Left lung (tissue), 10 donors: ENCODE results near the gene ACBD4. TPM values are rescaled to one million over a fixed set of nuclear protein-coding genes. Genes with fewer than 3 reads are reported as not detected.

Experiments used
- ATAC-seq: fragments of 200-7000 bp; cut with Tn5 transposase; one replicate; pipeline ENCODE4 v1.9.1; 2020; ENCODE audit warnings: moderate library complexity
- DNase-seq, 4 donors: peaks; one replicate each; pipeline ENCODE4 v3.0.0-alpha.2; 2013 to 2020
- H3K27ac ChIP-seq, 2 donors: fragments of 200-600 bp; sonication (generic) in 1 of 2; one replicate each; pipeline versions ENCODE4 v1.5.0 to v1.8.0; 2020 to 2021
- H3K27me3 ChIP-seq, 2 donors: fragments of 200-600 bp; sonication (generic) in 1 of 2; one replicate each; pipeline versions ENCODE4 v1.5.0 to v1.8.0; 2020 to 2021
- H3K36me3 ChIP-seq, 2 donors: fragments of 200-600 bp; sonication (generic) in 1 of 2; one replicate each; pipeline versions ENCODE4 v1.5.0 to v1.8.0; 2020 to 2021
- H3K4me1 ChIP-seq, 2 donors: fragments of 200-600 bp; one replicate each; pipeline ENCODE4 v1.8.0; 2021
- H3K4me3 ChIP-seq, 2 donors: fragments of 200-600 bp; sonication (generic) in 1 of 2; one replicate each; pipeline versions ENCODE4 v1.5.0 to v1.8.0; 2020 to 2021; ENCODE audit warnings: mild to moderate bottlenecking in 1 of 2
- H3K9me3 ChIP-seq, 2 donors: fragments of 200-600 bp; sonication (generic) in 1 of 2; one replicate each; pipeline versions ENCODE4 v1.5.0 to v1.8.0; 2020 to 2021
- CTCF ChIP-seq, 2 donors: fragments of 200-600 bp; sonication (generic) in 1 of 2; IDR thresholded peaks; one replicate each; pipeline versions ENCODE4 v1.5.0 to v1.8.0; 2021; ENCODE audit warnings: antibody characterized with exemption in 2 of 2
- intact Hi-C, 2 donors: fragments of 100-400 bp; cut with DNase I; formaldehyde crosslinking; loops; one replicate each; pipeline versions ENCODE4 v1.11.2 to v1.14.2; 2022
- polyA plus RNA-seq, 6 donors: library from polyadenylated mRNA; unstranded; fragments of 120-200 nt; gene quantifications; one replicate each; pipeline ENCODE4 v1.2.1, GENCODE V29; 2013; ENCODE audit not compliant: insufficient read length in 6 of 6
- total RNA-seq, 2 donors: library from RNA; stranded (reverse); fragmentation: NEBNext Ultra II Directional; extraction: Animal tissue kit (Norgen Biotek cat#: 25700); gene quantifications; one replicate each; pipeline ENCODE4 v1.2.1, GENCODE V29; 2021
- donor health status: DM: no; HTN: yes; CAD: no.
- donor health status: DM: no; HTN: no; CAD: no.

The ACBD4 gene
- total and polyA plus RNA-seq, 8 donors = 10.6 to 15.9 (median 15.0) TPM

- ATAC-seq (no peak), DNase-seq (no peak)
- intact Hi-C loops = no loop called here
- no peak overlapping the region for H3K4me3 ChIP-seq
- H3K4me1 ChIP-seq = peaks cover 3 to 8% of the 10 kb centered on the region in 2 donors
- no peak for TF ChIP-seq CTCF (IDR thresholded peaks at IDR 0.05)
- H3K9me3 ChIP-seq = no peaks in the 10 kb centered on the region
- H3K36me3 ChIP-seq = peaks cover 5 to 99% of the 10 kb centered on the region in 2 donors
- no peaks in the 10 kb centered on the region for H3K27me3 ChIP-seq
- H3K27ac ChIP-seq = no peak overlapping the region
Observed at GRCh38 chr17:45103269-45103795, 32.2 kb upstream of the ACBD4 start.

- H3K4me3 ChIP-seq = no peak overlapping the region
- TF ChIP-seq CTCF (IDR thresholded peaks at IDR 0.05) = no peak
- H3K27me3 ChIP-seq = no peaks in the 10 kb centered on the region
- peaks cover 1 to 2% of the 10 kb centered on the region in 2 donors for H3K4me1 ChIP-seq
- intact Hi-C loops = no loop called here
- H3K36me3 ChIP-seq = peaks cover 5 to 99% of the 10 kb centered on the region in 2 donors
- no peaks in the 10 kb centered on the region for H3K9me3 ChIP-seq
- DNase-seq = no peak
- H3K27ac ChIP-seq = no peak overlapping the region
- no peak for ATAC-seq
Observed at GRCh38 chr17:45104029-45104428, 31.5 kb upstream of the ACBD4 start.

GRCh38 chr17:45104497-45104896 lies 31.0 kb upstream of the ACBD4 start:
- Histone ChIP-seq H3K36me3 (peaks cover 5 to 97% of the 10 kb centered on the region in 2 donors), H3K27me3 (no peaks in the 10 kb centered on the region), H3K9me3 (no peaks in the 10 kb centered on the region), H3K27ac (no peak overlapping the region), H3K4me3 (no peak overlapping the region), H3K4me1 (no peaks in the 10 kb centered on the region)
- TF ChIP-seq CTCF (IDR thresholded peaks at IDR 0.05) = no peak
- intact Hi-C loops = no loop called here
- ATAC-seq (no peak), DNase-seq (no peak)

- Histone ChIP-seq H3K27me3 (no peaks in the 10 kb centered on the region), H3K9me3 (no peaks in the 10 kb centered on the region), H3K4me1 (no peaks in the 10 kb centered on the region), H3K36me3 (peaks cover 5 to 92% of the 10 kb centered on the region in 2 donors), H3K27ac (no peak overlapping the region), H3K4me3 (no peak overlapping the region)
- DNase-seq (no peak), ATAC-seq (no peak)
- intact Hi-C loops = no loop called here
- TF ChIP-seq CTCF (IDR thresholded peaks at IDR 0.05) = no peak
Observed at GRCh38 chr17:45104907-45105624, 30.4 kb upstream of the ACBD4 start.

GRCh38 chr17:45106096-45106495 lies 29.4 kb upstream of the ACBD4 start:
- no peak overlapping the region for H3K4me3 ChIP-seq
- no peak for DNase-seq
- intact Hi-C loops = no loop called here
- no peak for ATAC-seq
- H3K36me3 ChIP-seq = peaks cover 5 to 83% of the 10 kb centered on the region in 2 donors
- H3K4me1 ChIP-seq = no peaks in the 10 kb centered on the region
- no peaks in the 10 kb centered on the region for H3K27me3 ChIP-seq
- no peak overlapping the region for H3K27ac ChIP-seq
- no peak for TF ChIP-seq CTCF (IDR thresholded peaks at IDR 0.05)
- H3K9me3 ChIP-seq = no peaks in the 10 kb centered on the region
